ENCODE data around the gene NFE2L1.

DNA sequence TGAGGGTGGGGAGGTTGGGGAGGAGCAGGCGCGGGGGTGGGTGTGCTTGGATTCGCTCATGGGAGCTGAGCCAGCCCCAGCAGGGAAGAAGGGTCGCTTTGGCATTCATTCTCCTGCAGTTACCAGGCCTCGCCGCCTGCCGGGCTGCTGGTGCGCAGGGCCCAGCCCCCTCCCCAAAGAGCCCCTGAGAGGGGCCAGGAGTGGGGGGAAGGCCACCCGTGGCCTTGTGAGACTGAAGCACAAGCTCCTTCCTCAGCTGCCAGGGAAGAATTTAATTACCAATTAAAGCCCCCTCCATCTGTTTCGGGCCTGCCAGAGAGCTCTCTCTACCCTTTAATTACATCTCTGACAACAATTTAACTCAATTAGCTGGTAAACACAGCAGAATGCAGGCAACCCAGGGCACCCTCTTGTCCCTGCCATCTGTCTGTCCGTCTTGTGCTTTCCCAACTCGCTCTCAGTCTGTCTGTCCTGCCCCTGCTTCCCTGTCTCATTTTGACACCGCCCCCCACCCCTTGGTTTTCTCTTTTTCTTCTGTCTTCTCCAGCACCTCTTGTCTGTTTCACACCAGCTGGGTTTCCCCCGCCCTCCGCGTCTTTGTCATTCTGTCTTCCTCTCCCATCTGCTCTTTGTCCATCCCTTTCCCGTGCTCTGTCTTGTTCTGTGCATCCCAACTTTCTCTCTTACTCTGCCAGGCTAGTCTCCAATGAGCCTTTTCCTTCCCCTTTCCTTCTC, 44.6 kb upstream of the NFE2L1 start:
- TF ChIP-seq POLR2A (IDR thresholded peaks at IDR 0.05) = no peak
- TF ChIP-seq, protein P1, sequence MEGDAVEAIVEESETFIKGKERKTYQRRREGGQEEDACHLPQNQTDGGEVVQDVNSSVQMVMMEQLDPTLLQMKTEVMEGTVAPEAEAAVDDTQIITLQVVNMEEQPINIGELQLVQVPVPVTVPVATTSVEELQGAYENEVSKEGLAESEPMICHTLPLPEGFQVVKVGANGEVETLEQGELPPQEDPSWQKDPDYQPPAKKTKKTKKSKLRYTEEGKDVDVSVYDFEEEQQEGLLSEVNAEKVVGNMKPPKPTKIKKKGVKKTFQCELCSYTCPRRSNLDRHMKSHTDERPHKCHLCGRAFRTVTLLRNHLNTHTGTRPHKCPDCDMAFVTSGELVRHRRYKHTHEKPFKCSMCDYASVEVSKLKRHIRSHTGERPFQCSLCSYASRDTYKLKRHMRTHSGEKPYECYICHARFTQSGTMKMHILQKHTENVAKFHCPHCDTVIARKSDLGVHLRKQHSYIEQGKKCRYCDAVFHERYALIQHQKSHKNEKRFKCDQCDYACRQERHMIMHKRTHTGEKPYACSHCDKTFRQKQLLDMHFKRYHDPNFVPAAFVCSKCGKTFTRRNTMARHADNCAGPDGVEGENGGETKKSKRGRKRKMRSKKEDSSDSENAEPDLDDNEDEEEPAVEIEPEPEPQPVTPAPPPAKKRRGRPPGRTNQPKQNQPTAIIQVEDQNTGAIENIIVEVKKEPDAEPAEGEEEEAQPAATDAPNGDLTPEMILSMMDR (IDR thresholded peaks at IDR 0.05) = no peak
